HG02938 (cell line): ENCODE results near the gene TBC1D10A.
"Not testable (repeated sequence)": the region's sequence is repeated elsewhere in the genome, so short reads cannot be mapped to it uniquely, and the experiment has no call there.

Experiments used
- ATAC-seq: cut with Tn5 transposase; IDR thresholded peaks from one replicate; pipeline ENCODE4 v1.9.1; 2021; ENCODE audit warnings: mild to moderate bottlenecking, moderate library complexity; ENCODE audit not compliant: unreplicated experiment

Gene TBC1D10A

GRCh38 chr22:30348404-30348803 is 21.7 kb upstream of the TBC1D10A start:
- no peak for ATAC-seq

- no peak for ATAC-seq
Observed at GRCh38 chr22:30347255-30347892, 20.6 kb upstream of the TBC1D10A start.

GRCh38 chr22:30344447-30345200 is 17.9 kb upstream of the TBC1D10A start:
- no peak for ATAC-seq

- ATAC-seq: no peak
Observed at GRCh38 chr22:30340911-30341685, 14.4 kb upstream of the TBC1D10A start.

- no peak for ATAC-seq
Observed at GRCh38 chr22:30338802-30339201, 12.1 kb upstream of the TBC1D10A start.

GRCh38 chr22:30338341-30338740 is 11.6 kb upstream of the TBC1D10A start:
- not testable (repeated sequence) for ATAC-seq

GRCh38 chr22:30337461-30337778 is 10.7 kb upstream of the TBC1D10A start:
- ATAC-seq: no peak

- ATAC-seq: no peak
Observed at GRCh38 chr22:30336752-30337460, 10.2 kb upstream of the TBC1D10A start.

GRCh38 chr22:30335236-30335635 is 8.5 kb upstream of the TBC1D10A start:
- no peak for ATAC-seq

- ATAC-seq: no peak
Observed at GRCh38 chr22:30334646-30335045, 7.9 kb upstream of the TBC1D10A start.

GRCh38 chr22:30333707-30334087 is 7.0 kb upstream of the TBC1D10A start:
- no peak for ATAC-seq

- no peak for ATAC-seq
Observed at GRCh38 chr22:30332994-30333706, 6.4 kb upstream of the TBC1D10A start.

- no peak for ATAC-seq
Observed at GRCh38 chr22:30332551-30332950, 5.8 kb upstream of the TBC1D10A start.

- ATAC-seq: no peak
Observed at GRCh38 chr22:30328466-30329049, 1.8 kb upstream of the TBC1D10A start.

- ATAC-seq: no peak
Observed at GRCh38 chr22:30327864-30328345, 1.2 kb upstream of the TBC1D10A start.

GRCh38 chr22:30326255-30326705 is 461 bp downstream of the TBC1D10A start:
- ATAC-seq: peak; percentile 16

- no peak for ATAC-seq
Observed at GRCh38 chr22:30325724-30326254, 952 bp downstream of the TBC1D10A start.

- ATAC-seq: no peak
Observed at GRCh38 chr22:30325065-30325720, 1.5 kb downstream of the TBC1D10A start.

GRCh38 chr22:30324014-30324730 is 2.6 kb downstream of the TBC1D10A start:
- ATAC-seq: no peak
